NCI-H128 (cell line): ENCODE measurements around the gene EDA.
"Not testable (repeated sequence)": the region's sequence is repeated elsewhere in the genome, so short reads cannot be mapped to it uniquely, and the experiment has no call there.

Source experiments
- DNase-seq: peaks from one replicate; lab custom pipeline; 2025; ENCODE audit not compliant: unreplicated experiment; lab: John Stamatoyannopoulos, UW

The EDA gene

GRCh38 chrX:69948276-69948797, 332.4 kb downstream of the EDA start:
- no peak for DNase-seq

GRCh38 chrX:69951753-69952152, 335.8 kb downstream of the EDA start:
- DNase-seq: no peak

- no peak for DNase-seq
These were observed 343.8 kb downstream of the EDA start for GRCh38 chrX:69959712-69960111.

- DNase-seq: no peak
These were observed 345.6 kb downstream of the EDA start for GRCh38 chrX:69961365-69962072.

- DNase-seq: no peak
These were observed 353.0 kb downstream of the EDA start for GRCh38 chrX:69968950-69969349.

GRCh38 chrX:69969460-69969859, 353.5 kb downstream of the EDA start:
- DNase-seq: no peak

GRCh38 chrX:69987691-69988090, 371.8 kb downstream of the EDA start:
- DNase-seq: no peak

- no peak for DNase-seq
These were observed 373.1 kb downstream of the EDA start for GRCh38 chrX:69988955-69989394.

GRCh38 chrX:69991685-69992084, 375.8 kb downstream of the EDA start:
- DNase-seq: no peak

GRCh38 chrX:69993494-69993893, 377.6 kb downstream of the EDA start:
- DNase-seq: no peak

- DNase-seq: no peak
These were observed 379.6 kb downstream of the EDA start for GRCh38 chrX:69995362-69996112.

GRCh38 chrX:69996113-69996468, 380.2 kb downstream of the EDA start:
- DNase-seq: no peak

- not testable (repeated sequence) for DNase-seq
These were observed 382.4 kb downstream of the EDA start for GRCh38 chrX:69998299-69998698.

GRCh38 chrX:70001269-70001668, 385.4 kb downstream of the EDA start:
- no peak for DNase-seq

GRCh38 chrX:70001708-70002341, 385.9 kb downstream of the EDA start:
- no peak for DNase-seq

- no peak for DNase-seq
These were observed 392.0 kb downstream of the EDA start for GRCh38 chrX:70007946-70008345.

GRCh38 chrX:70009049-70009448, 393.1 kb downstream of the EDA start:
- no peak for DNase-seq

- no peak for DNase-seq
These were observed 394.1 kb downstream of the EDA start for GRCh38 chrX:70009970-70010369.

GRCh38 chrX:70012756-70013155, 396.8 kb downstream of the EDA start:
- DNase-seq: no peak

GRCh38 chrX:70013466-70014381, 397.8 kb downstream of the EDA start:
- DNase-seq: no peak

- no peak for DNase-seq
These were observed 400.6 kb downstream of the EDA start for GRCh38 chrX:70016513-70016912.
